Panc1 (cell line): Measurements from ENCODE around the gene DAB2IP. TPM values are rescaled to one million over a fixed set of nuclear protein-coding genes. Genes with fewer than 3 reads are reported as not detected.
"Not testable (repeated sequence)": the region's sequence is repeated elsewhere in the genome, so short reads cannot be mapped to it uniquely, and the experiment has no call there.

Experiments used
- ATAC-seq: fragments of 200-7000 bp; cut with Tn5 transposase; 2 replicates; pipeline ENCODE4 v1.9.1; 2020; ENCODE audit warnings: mild to moderate bottlenecking, moderate library complexity
- BruUV-seq: library from RNA; stranded (reverse); fragments of 400-500 nt; replicated peaks from 2 replicates; lab custom pipeline; 2021; lab: Mats Ljungman, UMichigan
- CTCF ChIA-PET: fragments of 300-600 bp; sonication (Branson Sonifier 250); formaldehyde crosslinking; loops from one replicate; lab custom pipeline; 2022; ENCODE audit warnings: antibody characterized with exemption; lab: Charles Lee
- POLR2A ChIA-PET: fragments of 300-600 bp; sonication (Branson Sonifier 250); formaldehyde crosslinking; loops from one replicate; lab custom pipeline; 2022; ENCODE audit warnings: antibody characterized with exemption; lab: Charles Lee
- DNase-seq: peaks from one replicate; pipeline ENCODE4 v3.0.0-alpha.2; 2010; ENCODE audit warnings: low read depth, low spot score
- H3K27ac ChIP-seq: 2 replicates; pipeline ENCODE4 v1.5.1; 2011; ENCODE audit warnings: mild to moderate bottlenecking, low read length, inconsistent platforms
- H3K27me3 ChIP-seq: fragments of 200-500 bp; sonication (Bioruptor generic); 2 replicates; pipeline ENCODE4 v1.6.0; 2014; ENCODE audit warnings: low read length, inconsistent platforms; ENCODE audit not compliant: control insufficient read depth, insufficient read depth
- H3K36me3 ChIP-seq: fragments of 200-500 bp; sonication (Bioruptor generic); 2 replicates; pipeline ENCODE4 v1.5.1; 2014; ENCODE audit warnings: inconsistent platforms, mild to moderate bottlenecking, low read length, moderate library complexity; ENCODE audit not compliant: control insufficient read depth, insufficient read depth
- H3K4me1 ChIP-seq: 2 replicates; pipeline ENCODE4 v1.5.1; 2011; ENCODE audit warnings: inconsistent platforms, mild to moderate bottlenecking, low read length, moderate library complexity; ENCODE audit not compliant: control insufficient read depth, insufficient read depth
- H3K4me3 ChIP-seq, 2 experiments: 2 replicates each; pipeline ENCODE4 v1.5.1; 2011 to 2012; ENCODE audit warnings: low read depth in 2 of 2, low read length in 2 of 2, mild to moderate bottlenecking in 2 of 2, inconsistent platforms in 1 of 2, moderate library complexity in 1 of 2
- H3K9me3 ChIP-seq: fragments of 200-500 bp; sonication (Bioruptor generic); 2 replicates; pipeline ENCODE4 v1.5.1; 2014; ENCODE audit warnings: low read depth, mild to moderate bottlenecking, inconsistent platforms, low read length, moderate library complexity; ENCODE audit not compliant: control insufficient read depth, insufficient read depth
- POLR2AphosphoS5 ChIP-seq: IDR thresholded peaks from 2 replicates; pipeline ENCODE4 v1.6.1; 2012; ENCODE audit warnings: mild to moderate bottlenecking, low read depth, low read length, moderate library complexity
- SIN3A ChIP-seq: IDR thresholded peaks from 2 replicates; pipeline ENCODE4 v1.6.1; 2012; ENCODE audit warnings: low read depth, mild to moderate bottlenecking, low read length, moderate library complexity, borderline replicate concordance; ENCODE audit not compliant: insufficient read depth
- TCF7L2 ChIP-seq: IDR thresholded peaks from 2 replicates; pipeline ENCODE4 v1.6.1; 2011; ENCODE audit warnings: mild to moderate bottlenecking, low read depth, low read length, inconsistent platforms
- in situ Hi-C: cut with HindIII; loops from 2 replicates; pipeline ENCODE4 v1.10.0; 2016; ENCODE audit warnings: low sequenced_read_pairs, low pct_unique_long_range_greater_than_20kb
- intact Hi-C: fragments of 100-400 bp; cut with micrococcal nuclease; formaldehyde crosslinking; loops from one replicate; pipeline ENCODE4 v1.10.0; 2022; ENCODE audit not compliant: unreplicated experiment
- total RNA-seq: library from RNA; stranded (reverse); gene quantifications from one replicate; pipeline ENCODE4 v1.2.1, GENCODE V29; 2021; ENCODE audit not compliant: unreplicated experiment
- TF ChIP-seq, protein P1 (sequence below), 2 experiments: IDR thresholded peaks; 2 replicates each; pipeline ENCODE4 v1.6.1; 2011 to 2012; ENCODE audit warnings: low read depth in 2 of 2, control low read depth in 1 of 2, low read length in 1 of 2, mild to moderate bottlenecking in 1 of 2, moderate library complexity in 1 of 2; ENCODE audit not compliant: insufficient read depth in 1 of 2
- TF ChIP-seq, protein P2 (sequence below): fragments of 450-650 bp; IDR thresholded peaks from 2 replicates; pipeline ENCODE4 v1.5.1; 2017; ENCODE audit warnings: mild to moderate bottlenecking

The DAB2IP gene
- total RNA-seq, 1 experiment from 2014 or later = 18.4 TPM

DNA sequence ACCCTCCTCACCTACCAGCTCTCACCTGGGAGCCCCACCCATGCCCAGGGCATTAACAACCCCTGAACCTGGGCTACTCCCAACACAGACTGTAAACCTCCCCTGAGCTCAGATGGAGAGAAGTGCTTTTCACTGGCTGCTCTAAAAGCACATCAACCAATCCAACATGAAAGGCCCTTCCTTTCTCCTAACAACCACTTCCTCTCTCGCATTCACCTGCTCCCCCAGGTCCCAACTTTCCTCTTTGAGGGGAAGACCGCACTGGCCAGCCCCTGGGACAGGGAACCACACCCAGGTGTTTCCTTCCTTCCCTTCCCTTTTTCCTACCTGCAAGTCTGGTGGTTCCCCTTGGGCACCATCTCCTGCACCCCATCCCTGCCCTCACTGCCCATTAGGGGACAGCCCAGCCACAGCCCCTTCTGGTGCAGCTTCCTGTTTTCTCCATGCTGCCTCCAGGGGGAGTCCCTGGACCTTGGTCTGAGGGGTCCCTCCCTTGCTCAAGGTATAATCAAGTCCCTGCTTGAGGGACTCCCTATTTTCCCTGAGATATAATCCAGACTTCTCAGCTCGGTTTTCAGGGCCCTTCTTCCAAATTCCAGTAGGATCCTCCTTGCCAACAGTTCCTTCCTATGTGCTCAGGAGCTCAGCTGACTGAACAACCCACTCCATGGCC is 30.5 kb upstream of the DAB2IP start:
- in situ Hi-C loops = no loop called here
- no peaks in the 10 kb centered on the region for H3K9me3 ChIP-seq
- intact Hi-C loops = loop anchor here (10.0 kb wide), 1 partner anchor 66 kb away; no protein-coding TSS in a partner anchor
- H3K27me3 ChIP-seq = no peaks in the 10 kb centered on the region
- no peak overlapping the region for H3K4me3 ChIP-seq
- no peak overlapping the region for H3K27ac ChIP-seq
- TF ChIP-seq TCF7L2 (no peak), POLR2AphosphoS5 (no peak), SIN3A (no peak)
- H3K4me1 ChIP-seq = no peaks in the 10 kb centered on the region
- POLR2A ChIA-PET = no interaction called here
- CTCF ChIA-PET = interaction anchor here (1.1 to 1.2 kb wide), 2 partner anchors 11 to 12 kb away, joined by 3 read pairs; no protein-coding TSS in a partner anchor
- ATAC-seq = peak; percentile 62; the same call in 1 of the 2 replicates
- DNase-seq = no peak
- no peaks in the 10 kb centered on the region for H3K36me3 ChIP-seq
- no TSS peak for BruUV-seq

DNA sequence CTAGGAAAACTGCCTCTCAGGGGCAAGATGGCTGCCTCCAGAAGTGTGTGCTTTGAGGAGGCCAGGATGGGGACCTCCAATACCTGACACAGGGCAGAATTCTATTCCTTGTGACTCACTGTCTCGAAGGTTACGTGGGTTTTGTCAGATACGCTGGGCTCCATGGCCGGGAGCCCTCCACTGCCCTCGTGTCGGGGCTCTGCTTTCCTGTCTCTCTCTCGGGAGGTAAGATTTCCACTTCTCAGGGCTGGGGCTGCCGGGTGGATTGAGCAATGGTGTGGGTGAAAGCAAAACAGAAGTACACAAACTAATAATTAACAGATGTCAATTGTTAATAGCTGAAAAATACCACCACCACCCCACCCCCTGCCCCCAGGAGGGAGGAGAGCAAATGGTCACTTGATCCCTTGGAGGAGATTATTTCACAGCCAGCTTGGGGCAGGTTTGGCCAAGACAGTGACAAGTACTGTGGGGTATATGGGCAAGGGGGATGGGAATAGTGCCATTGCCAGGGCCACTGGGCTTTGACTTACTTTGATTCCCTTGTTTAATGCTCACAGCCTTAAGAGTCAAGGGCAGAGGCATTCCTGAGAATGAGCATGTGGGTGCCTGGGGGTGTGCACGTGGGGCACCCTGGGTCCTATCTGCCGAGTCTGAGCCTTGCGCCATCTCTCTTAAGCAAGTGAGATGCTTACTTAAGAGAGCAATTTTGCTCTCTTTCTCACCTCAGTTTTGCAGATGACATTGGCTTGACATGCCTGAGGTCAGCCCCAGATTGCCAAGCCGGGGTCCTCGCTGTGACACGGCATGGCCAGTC is 28.8 kb upstream of the DAB2IP start:
- CTCF ChIA-PET = no interaction called here

DNA sequence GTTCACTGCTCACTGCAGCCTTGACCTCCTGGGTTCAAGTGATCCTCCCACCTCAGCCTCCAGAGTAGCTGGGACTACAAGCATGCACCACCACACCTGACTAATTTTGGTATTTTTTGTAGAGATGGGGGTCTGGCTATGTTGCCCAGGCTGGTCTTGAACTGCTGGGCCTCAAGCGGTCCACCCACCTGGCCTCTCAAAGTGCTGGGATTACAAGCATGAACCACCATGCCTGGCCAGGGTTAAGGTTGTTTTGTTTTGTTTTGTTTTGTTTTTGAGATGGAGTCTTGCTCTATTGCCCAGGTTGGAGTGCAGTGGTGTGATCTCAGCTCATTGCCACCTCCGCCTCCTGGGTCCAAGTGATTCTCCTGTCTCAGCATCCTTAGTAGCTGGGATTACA is 28.0 kb upstream of the DAB2IP start:
- DNase-seq, H3K9me3 ChIP-seq, POLR2A ChIA-PET, H3K27me3 ChIP-seq, H3K36me3 ChIP-seq, BruUV-seq, ATAC-seq, CTCF ChIA-PET, H3K27ac ChIP-seq, H3K4me3 ChIP-seq, H3K4me1 ChIP-seq, in situ Hi-C loops: not testable (repeated sequence)
- intact Hi-C loops = loop anchor here (10.0 kb wide), 1 partner anchor 69 kb away; no protein-coding TSS in a partner anchor

More for the DNA sequence above, 28.8 kb upstream of the DAB2IP start:
- in situ Hi-C loops (no loop called here), intact Hi-C loops (loop anchor here (10.0 kb wide), 1 partner anchor 68 kb away; no protein-coding TSS in a partner anchor)
- Histone ChIP-seq H3K4me1 (no peaks in the 10 kb centered on the region), H3K4me3 (no peak overlapping the region), H3K9me3 (no peaks in the 10 kb centered on the region), H3K27ac (no peak overlapping the region), H3K36me3 (no peaks in the 10 kb centered on the region), H3K27me3 (no peaks in the 10 kb centered on the region)
- TF ChIP-seq POLR2AphosphoS5 (no peak), TCF7L2 (no peak), SIN3A (no peak)
- TF ChIP-seq, protein P1, sequence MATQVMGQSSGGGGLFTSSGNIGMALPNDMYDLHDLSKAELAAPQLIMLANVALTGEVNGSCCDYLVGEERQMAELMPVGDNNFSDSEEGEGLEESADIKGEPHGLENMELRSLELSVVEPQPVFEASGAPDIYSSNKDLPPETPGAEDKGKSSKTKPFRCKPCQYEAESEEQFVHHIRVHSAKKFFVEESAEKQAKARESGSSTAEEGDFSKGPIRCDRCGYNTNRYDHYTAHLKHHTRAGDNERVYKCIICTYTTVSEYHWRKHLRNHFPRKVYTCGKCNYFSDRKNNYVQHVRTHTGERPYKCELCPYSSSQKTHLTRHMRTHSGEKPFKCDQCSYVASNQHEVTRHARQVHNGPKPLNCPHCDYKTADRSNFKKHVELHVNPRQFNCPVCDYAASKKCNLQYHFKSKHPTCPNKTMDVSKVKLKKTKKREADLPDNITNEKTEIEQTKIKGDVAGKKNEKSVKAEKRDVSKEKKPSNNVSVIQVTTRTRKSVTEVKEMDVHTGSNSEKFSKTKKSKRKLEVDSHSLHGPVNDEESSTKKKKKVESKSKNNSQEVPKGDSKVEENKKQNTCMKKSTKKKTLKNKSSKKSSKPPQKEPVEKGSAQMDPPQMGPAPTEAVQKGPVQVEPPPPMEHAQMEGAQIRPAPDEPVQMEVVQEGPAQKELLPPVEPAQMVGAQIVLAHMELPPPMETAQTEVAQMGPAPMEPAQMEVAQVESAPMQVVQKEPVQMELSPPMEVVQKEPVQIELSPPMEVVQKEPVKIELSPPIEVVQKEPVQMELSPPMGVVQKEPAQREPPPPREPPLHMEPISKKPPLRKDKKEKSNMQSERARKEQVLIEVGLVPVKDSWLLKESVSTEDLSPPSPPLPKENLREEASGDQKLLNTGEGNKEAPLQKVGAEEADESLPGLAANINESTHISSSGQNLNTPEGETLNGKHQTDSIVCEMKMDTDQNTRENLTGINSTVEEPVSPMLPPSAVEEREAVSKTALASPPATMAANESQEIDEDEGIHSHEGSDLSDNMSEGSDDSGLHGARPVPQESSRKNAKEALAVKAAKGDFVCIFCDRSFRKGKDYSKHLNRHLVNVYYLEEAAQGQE (IDR thresholded peaks at IDR 0.05; ENCODE audit: insufficient read depth in 1 of 2, low read depth in 2 of 2, low read length in 1 of 2) = no peak
- TF ChIP-seq, protein P2, sequence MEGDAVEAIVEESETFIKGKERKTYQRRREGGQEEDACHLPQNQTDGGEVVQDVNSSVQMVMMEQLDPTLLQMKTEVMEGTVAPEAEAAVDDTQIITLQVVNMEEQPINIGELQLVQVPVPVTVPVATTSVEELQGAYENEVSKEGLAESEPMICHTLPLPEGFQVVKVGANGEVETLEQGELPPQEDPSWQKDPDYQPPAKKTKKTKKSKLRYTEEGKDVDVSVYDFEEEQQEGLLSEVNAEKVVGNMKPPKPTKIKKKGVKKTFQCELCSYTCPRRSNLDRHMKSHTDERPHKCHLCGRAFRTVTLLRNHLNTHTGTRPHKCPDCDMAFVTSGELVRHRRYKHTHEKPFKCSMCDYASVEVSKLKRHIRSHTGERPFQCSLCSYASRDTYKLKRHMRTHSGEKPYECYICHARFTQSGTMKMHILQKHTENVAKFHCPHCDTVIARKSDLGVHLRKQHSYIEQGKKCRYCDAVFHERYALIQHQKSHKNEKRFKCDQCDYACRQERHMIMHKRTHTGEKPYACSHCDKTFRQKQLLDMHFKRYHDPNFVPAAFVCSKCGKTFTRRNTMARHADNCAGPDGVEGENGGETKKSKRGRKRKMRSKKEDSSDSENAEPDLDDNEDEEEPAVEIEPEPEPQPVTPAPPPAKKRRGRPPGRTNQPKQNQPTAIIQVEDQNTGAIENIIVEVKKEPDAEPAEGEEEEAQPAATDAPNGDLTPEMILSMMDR = no peak
- ATAC-seq (no peak), DNase-seq (no peak)
- no TSS peak for BruUV-seq
- POLR2A ChIA-PET = no interaction called here
